HepG2 (cell line): Measurements from ENCODE around the gene GH2. TPM values are rescaled to one million over a fixed set of nuclear protein-coding genes. Genes with fewer than 3 reads are reported as not detected.

Source experiments
- PHF20 ChIP-seq: sonication (generic); formaldehyde crosslinking; IDR thresholded peaks from 2 replicates; pipeline ENCODE4 v1.5.0; 2020; ENCODE audit warnings: mild to moderate bottlenecking, missing genetic modification reagents
- RARA ChIP-seq: IDR thresholded peaks from 2 replicates; pipeline ENCODE4 v1.6.1; 2016; ENCODE audit warnings: missing genetic modification reagents, missing compliant biosample characterization
- SOX13 ChIP-seq, 3 experiments: fragments of 450-650 bp in 1 of 3; sonication (generic) in 1 of 3; formaldehyde crosslinking in 1 of 3; IDR thresholded peaks in 2 of 3; conservative IDR thresholded peaks in 1 of 3; 2 replicates each; pipeline versions ENCODE4 v1.5.0 to v1.6.1; 2016 to 2020; ENCODE audit warnings: antibody characterized with exemption in 1 of 3, mild to moderate bottlenecking in 1 of 3, missing compliant biosample characterization in 1 of 3, missing genetic modification reagents in 1 of 3, moderate library complexity in 1 of 3
- SRY ChIP-seq: sonication (generic); formaldehyde crosslinking; IDR thresholded peaks from 2 replicates; pipeline ENCODE4 v1.8.0; 2022; ENCODE audit warnings: mild to moderate bottlenecking, missing genetic modification reagents
- ZNF121 ChIP-seq: sonication (generic); formaldehyde crosslinking; IDR thresholded peaks from 2 replicates; pipeline ENCODE4 v1.5.0; 2020; ENCODE audit warnings: mild to moderate bottlenecking, missing genetic modification reagents
- ZNF251 ChIP-seq: sonication (generic); formaldehyde crosslinking; IDR thresholded peaks from 2 replicates; pipeline ENCODE4 v1.9.0; 2021; ENCODE audit warnings: mild to moderate bottlenecking, missing genetic modification reagents
- ZNF562 ChIP-seq: sonication (generic); formaldehyde crosslinking; IDR thresholded peaks from 2 replicates; pipeline ENCODE4 v1.8.0; 2022; ENCODE audit warnings: missing genetic modification reagents, borderline replicate concordance
- ZNF577 ChIP-seq: sonication (generic); formaldehyde crosslinking; IDR thresholded peaks from 2 replicates; pipeline ENCODE4 v1.4.0; 2020; ENCODE audit warnings: mild to moderate bottlenecking, low read depth, missing genetic modification reagents, borderline replicate concordance
- ZNF605 ChIP-seq: sonication (generic); formaldehyde crosslinking; IDR thresholded peaks from 2 replicates; pipeline ENCODE4 v1.8.0; 2022; ENCODE audit warnings: mild to moderate bottlenecking, missing genetic modification reagents
- polyA plus RNA-seq, 8 experiments: library from polyadenylated mRNA; depleted of rRNA in 3 of 8; stranded (reverse) in 7 of 8; unstranded in 1 of 8; fragments of >200 nt; fragmentation: Illumina TruSeq in 4 of 8; extraction: Trizol in 4 of 8; gene quantifications; 2 replicates each; pipeline versions ENCODE4 v1.2.1 to v1.2.3, GENCODE V29; 2011 to 2016; ENCODE audit warnings: low read depth in 4 of 8, missing spikeins in 1 of 8, mixed read lengths in 1 of 8; ENCODE audit not compliant: insufficient read depth in 1 of 8
- total RNA-seq, 5 experiments: library from RNA; depleted of rRNA; stranded (reverse); fragments of >200 nt; fragmentation: Illumina TruSeq; extraction: Trizol; gene quantifications; 2 replicates each; pipeline ENCODE4 v1.2.3, GENCODE V29; 2016; ENCODE audit warnings: low read depth in 1 of 5
- TF ChIP-seq, protein P1 (sequence below), 2 experiments: sonication (generic) in 1 of 2; formaldehyde crosslinking in 1 of 2; IDR thresholded peaks; 2 replicates each; pipeline versions ENCODE4 v1.4.0 to v1.6.1; 2016 to 2020; ENCODE audit warnings: borderline replicate concordance in 1 of 2, low read depth in 1 of 2, mild to moderate bottlenecking in 1 of 2, missing genetic modification reagents in 1 of 2
- TF ChIP-seq, protein P2 (sequence below): sonication (generic); formaldehyde crosslinking; IDR thresholded peaks from 2 replicates; pipeline ENCODE4 v1.8.0; 2023; ENCODE audit warnings: mild to moderate bottlenecking, missing genetic modification reagents
- TF ChIP-seq, protein P3 (sequence below): sonication (generic); formaldehyde crosslinking; IDR thresholded peaks from 2 replicates; pipeline ENCODE4 v1.4.0; 2020; ENCODE audit warnings: low read depth, mild to moderate bottlenecking, missing genetic modification reagents
- TF ChIP-seq, protein P4 (sequence below): sonication (generic); formaldehyde crosslinking; IDR thresholded peaks from 2 replicates; pipeline ENCODE4 v1.4.0; 2020; ENCODE audit warnings: missing genetic modification reagents, low read depth, mild to moderate bottlenecking, borderline replicate concordance
- TF ChIP-seq, protein P5 (sequence below): sonication (generic); formaldehyde crosslinking; conservative IDR thresholded peaks from 2 replicates; pipeline ENCODE4 v1.4.0; 2020; ENCODE audit warnings: mild to moderate bottlenecking, missing genetic modification reagents, moderate library complexity
- TF ChIP-seq, protein P6 (sequence below): IDR thresholded peaks from 2 replicates; pipeline ENCODE4 v1.6.1; 2012; ENCODE audit warnings: inconsistent platforms

Gene GH2
- total and polyA plus RNA-seq, 2 of the 13 experiments (the other 11 are each of a cell fraction or from before 2014, with no cell fraction given), result not detected

DNA sequence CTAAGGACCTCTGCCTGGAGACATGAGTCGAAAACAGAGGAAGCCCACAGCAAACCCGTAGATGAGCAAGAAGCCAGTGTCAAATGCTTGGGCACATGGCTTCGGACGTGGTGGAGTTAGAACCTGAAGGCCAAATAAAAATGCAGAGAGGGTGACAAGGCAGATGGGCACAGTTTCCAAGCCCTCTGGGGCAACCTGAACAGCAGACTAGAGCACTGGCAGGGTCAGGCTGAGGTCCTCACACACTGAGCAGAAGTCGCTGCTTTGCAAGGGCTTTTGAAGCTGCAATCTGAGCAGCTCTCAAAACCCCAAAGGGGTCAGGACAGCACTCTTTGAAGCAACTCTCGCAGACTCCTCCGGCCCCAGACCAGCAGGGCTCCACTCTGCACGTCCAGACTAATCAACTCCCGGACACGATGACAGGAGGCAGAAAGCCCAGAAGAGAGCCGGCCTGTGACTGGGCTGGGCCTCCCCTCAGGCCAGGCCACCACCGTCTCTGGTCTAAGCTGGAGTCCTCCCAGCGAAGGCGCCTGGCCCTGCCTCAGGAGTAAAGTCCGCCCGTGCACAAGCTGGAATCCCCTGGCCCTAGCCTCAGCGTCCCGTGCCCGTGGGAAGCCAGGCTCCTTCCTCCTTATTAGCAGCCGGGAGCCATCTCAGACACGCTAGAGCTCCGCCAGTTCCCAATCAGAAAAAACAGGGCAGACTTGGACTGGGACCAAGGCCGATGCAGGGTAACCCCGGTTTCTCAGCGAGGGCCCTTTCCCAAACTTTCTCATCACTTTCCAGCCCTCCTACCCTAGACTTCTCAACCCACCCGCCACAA lies 40.2 kb downstream of the GH2 start (continued):
- TF ChIP-seq, protein P1, sequence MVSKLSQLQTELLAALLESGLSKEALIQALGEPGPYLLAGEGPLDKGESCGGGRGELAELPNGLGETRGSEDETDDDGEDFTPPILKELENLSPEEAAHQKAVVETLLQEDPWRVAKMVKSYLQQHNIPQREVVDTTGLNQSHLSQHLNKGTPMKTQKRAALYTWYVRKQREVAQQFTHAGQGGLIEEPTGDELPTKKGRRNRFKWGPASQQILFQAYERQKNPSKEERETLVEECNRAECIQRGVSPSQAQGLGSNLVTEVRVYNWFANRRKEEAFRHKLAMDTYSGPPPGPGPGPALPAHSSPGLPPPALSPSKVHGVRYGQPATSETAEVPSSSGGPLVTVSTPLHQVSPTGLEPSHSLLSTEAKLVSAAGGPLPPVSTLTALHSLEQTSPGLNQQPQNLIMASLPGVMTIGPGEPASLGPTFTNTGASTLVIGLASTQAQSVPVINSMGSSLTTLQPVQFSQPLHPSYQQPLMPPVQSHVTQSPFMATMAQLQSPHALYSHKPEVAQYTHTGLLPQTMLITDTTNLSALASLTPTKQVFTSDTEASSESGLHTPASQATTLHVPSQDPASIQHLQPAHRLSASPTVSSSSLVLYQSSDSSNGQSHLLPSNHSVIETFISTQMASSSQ (IDR thresholded peaks at IDR 0.05; ENCODE audit: low read depth), result no peak
- TF ChIP-seq, protein P1 (CRISPR knock-in tag; IDR thresholded peaks at IDR 0.05; ENCODE audit: borderline replicate concordance), result no peak
- TF ChIP-seq, protein P2, sequence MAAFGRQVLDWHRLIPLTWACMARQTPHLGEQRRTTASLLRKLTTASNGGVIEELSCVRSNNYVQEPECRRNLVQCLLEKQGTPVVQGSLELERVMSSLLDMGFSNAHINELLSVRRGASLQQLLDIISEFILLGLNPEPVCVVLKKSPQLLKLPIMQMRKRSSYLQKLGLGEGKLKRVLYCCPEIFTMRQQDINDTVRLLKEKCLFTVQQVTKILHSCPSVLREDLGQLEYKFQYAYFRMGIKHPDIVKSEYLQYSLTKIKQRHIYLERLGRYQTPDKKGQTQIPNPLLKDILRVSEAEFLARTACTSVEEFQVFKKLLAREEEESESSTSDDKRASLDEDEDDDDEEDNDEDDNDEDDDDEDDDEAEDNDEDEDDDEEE (CRISPR knock-in tag), result no peak
- TF ChIP-seq ZNF562 (CRISPR knock-in tag) (no peak), ZNF577 (CRISPR knock-in tag) (no peak), PHF20 (peak; percentile 18; the same call in 1 of the 2 replicates), ZNF251 (no peak), RARA (CRISPR knock-in tag) (no peak), ZNF605 (peak; percentile 91), ZNF121 (no peak; the same call in 1 of the 2 replicates), SRY (CRISPR knock-in tag) (0 out of 2 replicates have a peak, but pooled peaks have one; percentile 34), SOX13 (IDR thresholded peaks at IDR 0.05) (no peak), SOX13 (CRISPR knock-in tag; conservative IDR thresholded peaks at IDR 0.05 in 1 of 2, IDR thresholded peaks at IDR 0.05 in 1 of 2) (no peak)
- TF ChIP-seq, protein P3, sequence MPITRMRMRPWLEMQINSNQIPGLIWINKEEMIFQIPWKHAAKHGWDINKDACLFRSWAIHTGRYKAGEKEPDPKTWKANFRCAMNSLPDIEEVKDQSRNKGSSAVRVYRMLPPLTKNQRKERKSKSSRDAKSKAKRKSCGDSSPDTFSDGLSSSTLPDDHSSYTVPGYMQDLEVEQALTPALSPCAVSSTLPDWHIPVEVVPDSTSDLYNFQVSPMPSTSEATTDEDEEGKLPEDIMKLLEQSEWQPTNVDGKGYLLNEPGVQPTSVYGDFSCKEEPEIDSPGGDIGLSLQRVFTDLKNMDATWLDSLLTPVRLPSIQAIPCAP (CRISPR knock-in tag), result no peak
- TF ChIP-seq, protein P4, sequence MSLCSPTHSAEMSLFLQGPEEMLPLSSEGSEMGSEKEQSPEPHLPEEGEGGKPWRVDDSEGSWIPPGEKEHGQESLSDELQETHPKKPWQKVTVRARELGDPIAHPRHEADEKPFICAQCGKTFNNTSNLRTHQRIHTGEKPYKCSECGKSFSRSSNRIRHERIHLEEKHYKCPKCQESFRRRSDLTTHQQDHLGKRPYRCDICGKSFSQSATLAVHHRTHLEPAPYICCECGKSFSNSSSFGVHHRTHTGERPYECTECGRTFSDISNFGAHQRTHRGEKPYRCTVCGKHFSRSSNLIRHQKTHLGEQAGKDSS (CRISPR knock-in tag), result no peak; the same call in 1 of the 2 replicates
- TF ChIP-seq, protein P5, sequence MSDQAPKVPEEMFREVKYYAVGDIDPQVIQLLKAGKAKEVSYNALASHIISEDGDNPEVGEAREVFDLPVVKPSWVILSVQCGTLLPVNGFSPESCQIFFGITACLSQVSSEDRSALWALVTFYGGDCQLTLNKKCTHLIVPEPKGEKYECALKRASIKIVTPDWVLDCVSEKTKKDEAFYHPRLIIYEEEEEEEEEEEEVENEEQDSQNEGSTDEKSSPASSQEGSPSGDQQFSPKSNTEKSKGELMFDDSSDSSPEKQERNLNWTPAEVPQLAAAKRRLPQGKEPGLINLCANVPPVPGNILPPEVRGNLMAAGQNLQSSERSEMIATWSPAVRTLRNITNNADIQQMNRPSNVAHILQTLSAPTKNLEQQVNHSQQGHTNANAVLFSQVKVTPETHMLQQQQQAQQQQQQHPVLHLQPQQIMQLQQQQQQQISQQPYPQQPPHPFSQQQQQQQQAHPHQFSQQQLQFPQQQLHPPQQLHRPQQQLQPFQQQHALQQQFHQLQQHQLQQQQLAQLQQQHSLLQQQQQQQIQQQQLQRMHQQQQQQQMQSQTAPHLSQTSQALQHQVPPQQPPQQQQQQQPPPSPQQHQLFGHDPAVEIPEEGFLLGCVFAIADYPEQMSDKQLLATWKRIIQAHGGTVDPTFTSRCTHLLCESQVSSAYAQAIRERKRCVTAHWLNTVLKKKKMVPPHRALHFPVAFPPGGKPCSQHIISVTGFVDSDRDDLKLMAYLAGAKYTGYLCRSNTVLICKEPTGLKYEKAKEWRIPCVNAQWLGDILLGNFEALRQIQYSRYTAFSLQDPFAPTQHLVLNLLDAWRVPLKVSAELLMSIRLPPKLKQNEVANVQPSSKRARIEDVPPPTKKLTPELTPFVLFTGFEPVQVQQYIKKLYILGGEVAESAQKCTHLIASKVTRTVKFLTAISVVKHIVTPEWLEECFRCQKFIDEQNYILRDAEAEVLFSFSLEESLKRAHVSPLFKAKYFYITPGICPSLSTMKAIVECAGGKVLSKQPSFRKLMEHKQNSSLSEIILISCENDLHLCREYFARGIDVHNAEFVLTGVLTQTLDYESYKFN (CRISPR knock-in tag), result peak; percentile 37; the same call in 1 of the 2 replicates
- TF ChIP-seq, protein P6, sequence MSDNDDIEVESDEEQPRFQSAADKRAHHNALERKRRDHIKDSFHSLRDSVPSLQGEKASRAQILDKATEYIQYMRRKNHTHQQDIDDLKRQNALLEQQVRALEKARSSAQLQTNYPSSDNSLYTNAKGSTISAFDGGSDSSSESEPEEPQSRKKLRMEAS, result peak; percentile 20; the same call in 1 of the 2 replicates
